ENCODE data around the gene ZNF394.
"Not testable (repeated sequence)": the region's sequence is repeated elsewhere in the genome, so short reads cannot be mapped to it uniquely, and the experiment has no call there.

Gene ZNF394

DNA sequence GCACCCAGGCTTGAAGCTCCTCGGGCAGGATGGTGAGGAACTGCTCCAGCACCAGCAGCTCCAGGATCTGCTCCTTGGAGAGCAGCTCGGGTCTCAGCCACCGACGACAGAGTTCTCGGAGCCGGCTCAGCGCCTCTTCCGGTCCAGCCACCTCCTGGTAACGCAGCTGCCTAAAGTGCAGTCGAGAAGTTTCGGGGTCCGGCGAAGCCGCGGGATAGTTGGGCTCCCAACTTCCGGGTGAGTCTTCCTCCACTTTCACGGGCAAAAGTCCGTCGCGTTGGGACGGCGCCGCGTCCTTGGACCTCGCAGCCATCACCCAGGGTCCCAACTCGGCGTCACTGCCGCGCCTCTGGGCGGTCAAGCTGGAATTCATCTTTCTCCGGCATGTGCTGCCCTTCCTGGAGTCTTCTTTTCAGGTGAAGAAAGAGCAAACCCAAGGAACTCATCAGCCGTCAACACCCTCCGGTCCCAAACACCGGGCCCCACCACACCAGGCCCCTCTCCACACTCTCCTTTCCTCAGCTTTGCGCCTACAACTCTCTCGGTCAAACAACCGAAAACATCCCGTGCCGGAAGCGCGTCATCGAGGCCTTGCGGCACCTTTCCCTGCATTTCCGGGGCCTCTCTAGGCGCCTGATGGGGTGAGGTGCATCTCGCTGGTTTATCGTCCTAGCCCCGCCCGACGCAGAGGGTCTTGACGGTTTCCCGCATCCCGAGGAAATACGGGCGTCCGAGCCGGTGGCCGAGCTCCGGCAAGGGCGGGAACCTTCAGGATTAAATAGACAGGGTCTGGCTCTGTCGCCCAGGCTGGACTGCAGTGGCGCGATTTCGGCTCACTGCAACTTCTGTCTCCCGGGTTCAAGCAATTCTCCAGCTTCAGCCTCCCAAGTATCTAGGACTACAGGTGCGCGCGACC, at the start of gene ZNF394:
TSS of gene ZNF394 (minus strand) at position 561 of the 916 bp plus-strand sequence. CDS start at position 373, 188 bp downstream.
- DNase-seq (ENCODE audit: extremely low read depth in 1 of 2, low read depth in 1 of 2), result peak; percentile 55 to 78

- DNase-seq (ENCODE audit: extremely low read depth in 1 of 2, low read depth in 1 of 2), result not testable (repeated sequence)
Measured at GRCh38 chr7:99549545-99549944, 49.5 kb upstream of the ZNF394 start.

- not testable (repeated sequence) for DNase-seq (ENCODE audit: extremely low read depth in 1 of 2, low read depth in 1 of 2)
Measured at GRCh38 chr7:99545308-99545707, 45.2 kb upstream of the ZNF394 start.

DNA sequence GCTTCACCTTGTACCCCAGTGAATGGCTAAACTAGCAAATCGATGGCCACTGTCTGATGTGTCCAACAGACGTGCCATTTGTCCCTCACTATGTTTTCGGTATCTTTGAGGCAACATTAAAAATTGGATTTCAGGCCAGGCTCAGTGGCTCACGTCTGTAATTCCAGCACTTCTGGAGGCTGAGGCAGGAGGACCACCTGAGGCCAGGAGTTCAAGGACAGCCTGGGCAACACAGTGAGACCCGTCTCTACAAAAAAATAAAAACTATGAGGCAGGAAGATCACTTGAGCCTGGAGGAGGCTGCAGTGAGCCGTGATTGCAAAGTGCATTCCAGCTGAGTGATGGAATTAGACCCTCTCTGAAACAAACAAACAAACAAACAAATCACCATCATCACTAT, 43.8 kb upstream of the ZNF394 start:
- DNase-seq (ENCODE audit: extremely low read depth in 1 of 2, low read depth in 1 of 2), result no peak

DNA sequence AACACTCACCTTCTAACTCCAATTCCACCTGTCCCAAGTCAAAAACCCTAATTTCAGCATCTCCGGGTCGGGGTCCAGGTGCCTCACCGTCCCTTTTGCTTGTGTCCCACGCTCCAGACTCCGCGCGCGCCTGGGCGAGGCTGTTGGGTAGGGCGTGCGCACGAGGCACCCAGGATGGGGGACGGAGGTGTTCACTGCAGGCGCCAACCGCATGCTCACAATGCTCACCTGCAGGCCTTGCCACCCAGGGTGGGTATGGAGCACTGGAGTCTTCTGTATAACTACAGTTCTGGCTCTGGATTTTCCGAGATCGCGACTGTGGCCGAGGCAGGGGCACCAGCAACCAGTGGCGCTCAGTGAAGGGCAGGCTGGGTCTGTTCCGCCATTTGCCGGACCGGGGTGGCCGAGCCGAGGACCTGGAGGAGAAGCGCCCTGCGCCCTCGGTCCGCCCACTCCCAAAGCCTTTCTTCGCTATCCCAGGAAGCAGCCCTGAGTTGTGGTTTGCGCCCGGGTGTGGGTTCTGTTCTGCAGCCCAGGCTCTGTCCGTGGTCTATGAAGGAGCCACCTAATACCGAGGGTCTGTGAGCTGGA, 43.1 kb upstream of the ZNF394 start:
- DNase-seq (ENCODE audit: extremely low read depth in 1 of 2, low read depth in 1 of 2), result no peak

DNA sequence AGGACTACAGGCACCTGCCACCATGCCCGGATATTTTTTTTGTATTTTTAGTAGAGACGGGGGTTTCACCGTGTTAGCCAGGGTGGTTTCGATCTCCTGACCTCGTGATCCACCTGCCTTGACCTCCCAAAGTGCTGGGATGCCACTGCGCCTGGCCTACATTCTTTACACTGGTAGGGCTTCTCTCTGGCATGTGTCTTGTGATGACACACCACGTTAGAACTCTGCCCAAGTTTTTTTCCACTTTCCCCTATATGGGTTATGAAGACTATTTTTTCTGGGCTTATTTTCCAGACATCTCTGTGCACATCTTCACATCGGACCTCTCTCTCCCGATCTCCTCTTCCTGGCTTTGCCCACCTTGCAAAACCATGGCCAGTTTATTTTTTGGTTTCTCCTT, 41.1 kb upstream of the ZNF394 start:
- no peak for DNase-seq (ENCODE audit: extremely low read depth in 1 of 2, low read depth in 1 of 2)

- no peak for DNase-seq (ENCODE audit: extremely low read depth in 1 of 2, low read depth in 1 of 2)
Measured at GRCh38 chr7:99540542-99540941, 40.5 kb upstream of the ZNF394 start.

- DNase-seq (ENCODE audit: extremely low read depth in 1 of 2, low read depth in 1 of 2), result no peak
Measured at GRCh38 chr7:99539213-99539811, 39.2 kb upstream of the ZNF394 start.

DNA sequence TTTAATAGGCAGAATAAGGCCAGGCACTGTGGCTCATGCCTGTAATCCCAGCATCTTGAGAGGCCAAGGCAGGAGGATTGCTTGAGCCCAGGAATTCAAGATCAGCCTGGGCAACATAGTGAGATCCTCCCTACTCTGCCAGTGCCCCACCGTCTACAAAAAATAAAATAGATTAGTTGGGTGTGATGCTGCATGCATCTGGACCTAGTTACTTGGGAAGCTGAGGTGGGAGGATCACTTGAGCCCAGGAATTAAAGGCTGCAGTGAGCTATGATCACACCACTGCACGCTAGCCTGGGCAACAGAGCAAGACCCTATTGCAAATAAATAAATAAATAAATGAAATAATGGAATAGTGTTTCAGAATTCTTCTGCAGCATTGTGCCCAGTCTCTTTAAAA, 35.6 kb upstream of the ZNF394 start:
- no peak for DNase-seq (ENCODE audit: extremely low read depth in 1 of 2, low read depth in 1 of 2)

- no peak for DNase-seq (ENCODE audit: extremely low read depth in 1 of 2, low read depth in 1 of 2)
Measured at GRCh38 chr7:99531354-99531765, 31.3 kb upstream of the ZNF394 start.

- no peak for DNase-seq (ENCODE audit: extremely low read depth in 1 of 2, low read depth in 1 of 2)
Measured at GRCh38 chr7:99525713-99526440, 25.8 kb upstream of the ZNF394 start.

DNA sequence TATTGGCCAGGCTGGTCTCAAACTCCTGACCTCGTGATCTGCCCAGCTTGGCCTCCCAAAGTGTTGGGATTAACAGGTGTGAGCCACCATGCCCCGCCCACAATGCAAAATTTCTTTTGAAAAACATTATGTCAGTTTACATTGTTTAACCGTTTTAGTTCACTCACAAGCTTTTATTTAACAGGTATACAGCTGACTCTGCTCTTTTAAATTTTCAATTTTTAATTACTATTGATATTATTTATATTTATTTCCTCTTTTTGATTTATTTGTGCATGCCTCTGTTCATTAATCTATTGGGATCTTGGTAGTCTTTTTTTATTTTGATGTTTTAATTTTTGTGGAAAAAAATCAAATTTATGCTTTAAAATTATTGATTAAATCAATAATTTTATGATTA, 21.3 kb upstream of the ZNF394 start:
- DNase-seq (ENCODE audit: extremely low read depth in 1 of 2, low read depth in 1 of 2), result no peak

DNA sequence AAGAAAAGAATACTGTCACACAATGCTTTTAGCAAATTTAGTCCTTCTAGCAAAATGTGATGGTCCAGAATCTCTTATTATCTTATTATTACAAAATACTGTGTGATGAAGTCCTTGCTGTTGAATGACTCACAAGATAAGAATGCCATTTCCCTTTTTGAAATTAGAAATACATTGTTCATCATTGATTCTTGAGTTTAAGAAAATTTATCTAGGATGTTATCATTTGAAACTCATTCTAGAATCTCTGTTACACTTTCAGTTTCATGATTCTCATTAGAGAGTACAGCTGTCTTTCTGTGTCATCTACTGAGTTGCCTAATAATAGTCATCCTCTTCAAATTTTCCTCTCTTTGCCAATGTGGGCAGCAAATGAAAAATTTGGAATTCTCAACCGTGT, 14.0 kb upstream of the ZNF394 start:
- no peak for DNase-seq (ENCODE audit: extremely low read depth in 1 of 2, low read depth in 1 of 2)

- DNase-seq (ENCODE audit: extremely low read depth in 1 of 2, low read depth in 1 of 2), result no peak
Measured at GRCh38 chr7:99505324-99505662, 5.2 kb upstream of the ZNF394 start.

GRCh38 chr7:99504603-99505323, 4.7 kb upstream of the ZNF394 start, which contains the start of gene ZKSCAN5:
TSS of gene ZKSCAN5 (plus strand) at chr7:99504662. CDS start at chr7:99506045, 1,383 bp downstream.
- DNase-seq (ENCODE audit: extremely low read depth in 1 of 2, low read depth in 1 of 2), result peak; percentile 88 to 96

DNA sequence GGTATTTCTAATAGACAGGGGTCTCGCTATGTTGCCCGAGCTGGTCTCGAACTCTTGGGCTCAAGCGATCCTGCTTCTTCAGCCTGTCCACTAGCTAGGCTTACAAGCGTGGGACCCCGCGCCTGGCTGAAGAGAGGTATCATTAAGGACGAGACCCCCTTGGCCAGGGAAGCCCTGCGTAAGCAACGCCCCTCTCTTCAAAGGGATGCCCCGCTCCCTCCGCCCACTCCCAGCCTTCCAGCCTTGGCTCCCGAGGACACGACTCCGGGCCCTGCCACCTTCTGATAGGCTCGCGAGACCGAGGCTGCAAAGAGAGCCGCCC, 4.2 kb upstream of the ZNF394 start:
- DNase-seq (ENCODE audit: extremely low read depth in 1 of 2, low read depth in 1 of 2), result no peak

DNA sequence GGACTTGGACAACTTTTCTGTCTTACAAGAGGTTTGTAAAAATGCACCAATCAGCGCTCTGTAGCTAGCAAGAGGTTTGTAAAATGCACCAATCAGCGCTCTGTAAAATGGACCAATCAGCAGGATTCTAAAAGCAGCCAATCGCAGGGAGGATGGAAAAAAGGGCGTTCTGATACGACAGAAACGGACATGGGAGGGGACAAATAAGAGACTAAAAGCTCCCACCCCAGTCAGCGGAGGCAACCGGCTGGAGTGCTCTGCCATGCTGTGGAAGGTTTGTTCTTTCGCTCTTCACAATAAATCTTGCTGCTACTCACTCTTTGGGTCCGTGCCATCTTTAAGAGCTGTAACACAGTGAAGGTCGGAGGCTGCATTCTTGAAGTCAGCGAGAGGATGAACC, 1.2 kb upstream of the ZNF394 start:
- DNase-seq (ENCODE audit: extremely low read depth in 1 of 2, low read depth in 1 of 2), result not testable (repeated sequence)

DNA sequence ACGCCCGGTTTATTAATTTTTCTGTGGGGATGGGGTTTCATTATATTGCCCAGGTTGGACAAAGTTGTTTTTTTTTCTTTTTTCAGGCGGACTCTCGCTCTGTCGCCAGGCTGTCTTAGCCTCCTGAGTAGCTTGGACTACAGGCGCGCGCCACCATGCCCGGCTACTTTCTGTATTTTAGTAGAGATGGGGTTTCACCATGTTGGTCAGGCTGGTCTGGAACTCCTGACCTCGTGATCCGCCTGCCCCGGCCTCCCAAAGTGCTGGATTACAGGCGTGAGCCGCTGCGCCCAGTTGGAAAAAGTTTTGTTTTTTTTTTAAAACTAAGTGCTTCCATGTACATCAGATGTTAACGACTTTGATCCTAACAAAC, 542 bp upstream of the ZNF394 start:
- DNase-seq (ENCODE audit: extremely low read depth in 1 of 2, low read depth in 1 of 2), result no peak

DNA sequence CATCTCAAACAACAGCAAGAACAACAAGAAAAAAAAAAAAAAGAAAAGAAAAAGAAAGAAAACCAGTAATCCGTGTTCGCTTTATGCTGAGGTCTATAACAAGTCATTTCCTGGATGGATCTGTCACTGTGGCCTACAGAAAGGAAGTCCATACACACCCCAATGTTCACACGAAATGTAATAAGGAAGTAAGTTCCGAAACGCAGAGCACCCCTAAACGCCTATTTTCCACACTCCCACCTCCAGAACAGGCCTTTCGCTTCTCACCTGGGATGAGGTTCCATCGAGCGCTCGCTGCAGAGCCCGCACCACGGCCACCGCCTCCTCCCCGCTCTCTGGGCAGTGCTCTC, 735 bp downstream of the ZNF394 start:
- no peak for DNase-seq (ENCODE audit: extremely low read depth in 1 of 2, low read depth in 1 of 2)

DNA sequence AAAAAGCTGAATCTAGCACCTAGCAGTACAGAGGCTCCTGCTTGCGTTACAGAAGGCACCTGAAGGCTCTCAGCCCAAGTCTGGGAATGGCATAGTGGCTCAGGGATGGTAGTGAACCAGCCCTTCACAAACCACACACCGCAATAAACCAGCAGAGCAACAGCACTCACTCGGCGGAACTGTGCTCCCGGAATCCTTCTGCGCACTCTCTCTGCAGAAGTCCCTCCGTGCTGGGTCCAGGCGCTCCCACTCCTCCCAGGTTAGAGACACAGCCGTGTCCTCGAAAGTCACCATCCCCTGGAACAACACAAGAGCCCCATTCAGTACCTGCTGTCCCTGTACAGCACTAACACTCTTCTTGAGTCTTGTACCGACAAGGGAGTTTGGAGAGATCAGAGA, 1.5 kb downstream of the ZNF394 start:
- no peak for DNase-seq (ENCODE audit: extremely low read depth in 1 of 2, low read depth in 1 of 2)
